ENCODE data around the gene EPN1.

Gene EPN1

GRCh38 chr19:55680339-55681130 lies 5.5 kb downstream of the EPN1 start:
- no peak for DNase-seq

- no peak for DNase-seq
Measured at GRCh38 chr19:55681131-55682092, 6.4 kb downstream of the EPN1 start.

GRCh38 chr19:55683449-55684261 lies 8.6 kb downstream of the EPN1 start:
- no peak for DNase-seq

GRCh38 chr19:55684946-55685681 lies 10.1 kb downstream of the EPN1 start:
- DNase-seq, result no peak

- DNase-seq, result no peak
Measured at GRCh38 chr19:55685776-55686175, 10.8 kb downstream of the EPN1 start.

GRCh38 chr19:55686311-55687050 lies 11.5 kb downstream of the EPN1 start:
- DNase-seq, result no peak

GRCh38 chr19:55687281-55688201 lies 12.5 kb downstream of the EPN1 start:
- DNase-seq, result no peak

- no peak for DNase-seq
Measured at GRCh38 chr19:55688422-55689218, 13.6 kb downstream of the EPN1 start.

GRCh38 chr19:55689411-55690108 lies 14.5 kb downstream of the EPN1 start:
- DNase-seq, result no peak

GRCh38 chr19:55690109-55690768 lies 15.2 kb downstream of the EPN1 start:
- no peak for DNase-seq

GRCh38 chr19:55690769-55691545 lies 15.9 kb downstream of the EPN1 start:
- DNase-seq, result no peak

- no peak for DNase-seq
Measured at GRCh38 chr19:55691561-55692481, 16.8 kb downstream of the EPN1 start.

GRCh38 chr19:55692681-55693081 lies 17.7 kb downstream of the EPN1 start:
- DNase-seq, result no peak

- DNase-seq, result no peak
Measured at GRCh38 chr19:55693336-55693974, 18.4 kb downstream of the EPN1 start.

GRCh38 chr19:55694241-55694655 lies 19.2 kb downstream of the EPN1 start:
- DNase-seq, result no peak
